Keratinocyte (primary cell): Measurements from ENCODE around the gene SOCS3.

Experiments used
- EZH2 ChIP-seq: IDR thresholded peaks from one replicate; pipeline ENCODE4 v1.6.1; 2012; ENCODE audit warnings: inconsistent platforms, mild to moderate bottlenecking, low read length, moderate library complexity
- TF ChIP-seq, protein P1 (sequence below), 3 experiments: IDR thresholded peaks in 1 of 3; conservative IDR thresholded peaks in 1 of 3; optimal IDR thresholded peaks in 1 of 3; 2 replicates in 2 of 3; 3 replicates in 1 of 3; pipeline versions ENCODE3 to v1.5.1; 2011; ENCODE audit warnings: low read length in 3 of 3, mild to moderate bottlenecking in 3 of 3, moderate library complexity in 2 of 3, control low read depth in 1 of 3, inconsistent platforms in 1 of 3; ENCODE audit not compliant: insufficient read depth in 2 of 3; ENCODE audit errors: extremely low read depth in 1 of 3

DNA sequence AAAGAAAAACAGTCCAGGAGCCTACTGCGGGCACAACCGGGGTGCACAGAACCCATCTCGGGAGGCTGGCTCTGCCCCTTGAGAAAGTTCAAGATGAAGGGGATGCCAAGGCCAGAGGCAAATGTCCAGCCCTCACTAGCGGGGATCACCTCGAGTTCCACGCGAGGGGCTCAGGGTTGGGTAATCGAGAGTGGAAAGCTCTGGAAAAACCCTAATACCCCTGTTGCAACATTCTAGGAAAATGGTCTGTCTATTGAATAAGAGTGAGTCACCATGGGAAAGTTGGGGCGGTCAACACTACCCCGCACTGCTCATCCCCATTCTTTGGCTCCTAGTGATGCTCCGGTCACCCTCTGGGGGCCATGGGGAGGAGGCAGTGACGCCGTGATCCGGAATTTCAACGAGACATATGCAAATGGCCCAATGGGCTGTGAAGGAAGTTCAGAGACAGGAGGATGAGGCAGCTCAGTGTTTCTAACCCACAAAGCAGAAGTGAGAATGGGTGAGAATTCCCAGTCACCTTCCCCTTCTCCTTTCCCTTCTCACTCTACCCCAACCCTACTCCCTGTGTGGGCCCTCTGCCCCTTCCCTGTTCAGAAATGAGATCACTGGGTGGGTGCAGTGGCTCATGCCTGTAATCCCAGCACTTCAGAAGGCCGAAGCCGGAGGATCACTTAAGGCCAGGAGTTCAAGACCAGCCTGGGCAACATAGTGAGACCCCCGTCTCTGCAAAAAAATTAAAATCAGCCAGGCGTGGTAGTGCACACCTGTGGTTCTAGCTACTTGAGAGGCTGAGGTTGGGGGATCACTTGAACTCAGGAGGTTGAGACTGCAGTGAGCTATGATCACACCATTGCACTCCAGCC, 22.4 kb downstream of the SOCS3 start:
- TF ChIP-seq, protein P1, sequence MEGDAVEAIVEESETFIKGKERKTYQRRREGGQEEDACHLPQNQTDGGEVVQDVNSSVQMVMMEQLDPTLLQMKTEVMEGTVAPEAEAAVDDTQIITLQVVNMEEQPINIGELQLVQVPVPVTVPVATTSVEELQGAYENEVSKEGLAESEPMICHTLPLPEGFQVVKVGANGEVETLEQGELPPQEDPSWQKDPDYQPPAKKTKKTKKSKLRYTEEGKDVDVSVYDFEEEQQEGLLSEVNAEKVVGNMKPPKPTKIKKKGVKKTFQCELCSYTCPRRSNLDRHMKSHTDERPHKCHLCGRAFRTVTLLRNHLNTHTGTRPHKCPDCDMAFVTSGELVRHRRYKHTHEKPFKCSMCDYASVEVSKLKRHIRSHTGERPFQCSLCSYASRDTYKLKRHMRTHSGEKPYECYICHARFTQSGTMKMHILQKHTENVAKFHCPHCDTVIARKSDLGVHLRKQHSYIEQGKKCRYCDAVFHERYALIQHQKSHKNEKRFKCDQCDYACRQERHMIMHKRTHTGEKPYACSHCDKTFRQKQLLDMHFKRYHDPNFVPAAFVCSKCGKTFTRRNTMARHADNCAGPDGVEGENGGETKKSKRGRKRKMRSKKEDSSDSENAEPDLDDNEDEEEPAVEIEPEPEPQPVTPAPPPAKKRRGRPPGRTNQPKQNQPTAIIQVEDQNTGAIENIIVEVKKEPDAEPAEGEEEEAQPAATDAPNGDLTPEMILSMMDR (optimal IDR thresholded peaks at IDR 0.05 in 1 of 3, IDR thresholded peaks at IDR 0.05 in 1 of 3, conservative IDR thresholded peaks at IDR 0.05 in 1 of 3; ENCODE audit: extremely low read depth in 1 of 3, insufficient read depth in 2 of 3, low read length in 3 of 3), result no peak
- no peak for TF ChIP-seq EZH2
